Spleen (tissue), 7 donors: ENCODE results near the gene TIMM8A.

Experiments
- CTCF ChIP-seq, 11 experiments: fragments of 200-600 bp in 7 of 11; fragments of 450-650 bp in 4 of 11; sonication (generic) in 4 of 11; IDR thresholded peaks in 8 of 11; conservative IDR thresholded peaks in 3 of 11; 1 replicate in 7 of 11; 2 replicates in 4 of 11; pipeline versions ENCODE4 v1.4.0 to v1.8.0; 2016 to 2021; ENCODE audit warnings: antibody characterized with exemption in 11 of 11, inconsistent platforms in 4 of 11, mild to moderate bottlenecking in 1 of 11
- POLR2A ChIP-seq, 3 donors: fragments of 450-650 bp; IDR thresholded peaks; one replicate each; pipeline ENCODE4 v1.5.1; 2017; ENCODE audit warnings: antibody characterized with exemption in 3 of 3, mild to moderate bottlenecking in 1 of 3
- POLR2AphosphoS5 ChIP-seq, 3 donors: sonication (generic); formaldehyde crosslinking; IDR thresholded peaks; one replicate each; pipeline ENCODE4 v1.5.1; 2017; ENCODE audit warnings: antibody characterized with exemption in 3 of 3
- donor health status: DM: no; HTN: no; CAD: no; lungs with moderate emphysema.
- donor health status: DM: no; HTN: no; CAD: no.
- donor health status: DM: no; HTN: no; CAD: no.

DNA sequence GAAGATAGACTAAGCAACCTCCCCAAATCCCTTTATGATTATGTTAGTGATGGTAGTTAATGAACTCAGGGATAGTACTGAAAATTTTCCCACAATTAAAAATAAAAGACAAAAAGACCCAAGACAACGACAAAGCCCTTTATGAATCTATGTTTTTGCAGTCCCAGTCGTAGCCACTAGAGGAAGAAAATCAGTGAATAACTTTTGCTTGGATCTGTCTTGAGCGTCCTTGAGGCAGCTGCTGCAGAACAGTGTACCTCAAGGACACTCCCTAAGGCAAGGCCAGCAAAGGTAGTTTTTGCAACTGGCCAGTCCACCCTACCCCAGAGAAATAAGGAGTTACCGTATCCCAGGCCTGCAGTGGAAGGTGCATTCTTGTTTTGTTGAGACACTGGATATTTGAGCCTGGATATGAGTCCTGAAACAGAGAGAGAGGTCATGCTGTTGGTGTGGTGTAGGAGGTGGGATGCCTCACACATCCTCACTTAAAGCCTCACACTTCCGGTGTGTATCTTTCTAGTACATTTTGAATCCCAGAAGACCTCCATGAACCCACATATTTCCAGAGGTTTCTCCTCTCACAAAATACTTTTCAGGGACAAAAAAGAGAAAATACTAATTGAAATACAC, 8.7 kb upstream of the TIMM8A start:
- TF ChIP-seq POLR2A (IDR thresholded peaks at IDR 0.05) (no peak), CTCF (IDR thresholded peaks at IDR 0.05 in 8 of 11, conservative IDR thresholded peaks at IDR 0.05 in 3 of 11) (peak in 3 of 11 experiments; percentile 6 to 32 (median 9)), POLR2AphosphoS5 (IDR thresholded peaks at IDR 0.05) (no peak)
